Left ventricle myocardium inferior (tissue), 1 donor: Measurements from ENCODE around the gene GHRH. TPM values are rescaled to one million over a fixed set of nuclear protein-coding genes. Genes with fewer than 3 reads are reported as not detected.

Source experiments
- DNase-seq: peaks from one replicate; pipeline ENCODE4 v3.0.0-alpha.2; 2020
- H3K27ac ChIP-seq: fragments of 200-600 bp; replicated peaks from 2 replicates; pipeline ENCODE4 v1.8.0; 2021
- H3K27me3 ChIP-seq: fragments of 200-600 bp; 2 replicates; pipeline ENCODE4 v1.8.0; 2021; ENCODE audit warnings: low read depth
- H3K36me3 ChIP-seq: fragments of 200-600 bp; 2 replicates; pipeline ENCODE4 v1.8.0; 2021
- H3K4me1 ChIP-seq: fragments of 200-600 bp; 2 replicates; pipeline ENCODE4 v1.8.0; 2021
- H3K4me3 ChIP-seq: fragments of 200-600 bp; 2 replicates; pipeline ENCODE4 v1.8.0; 2021; ENCODE audit warnings: mild to moderate bottlenecking, moderate library complexity
- H3K9me3 ChIP-seq: fragments of 200-600 bp; replicated peaks from 2 replicates; pipeline ENCODE4 v1.8.0; 2021
- CTCF ChIP-seq: fragments of 200-600 bp; IDR thresholded peaks from 2 replicates; pipeline ENCODE4 v1.8.0; 2021; ENCODE audit warnings: antibody characterized with exemption, mild to moderate bottlenecking, borderline replicate concordance
- intact Hi-C: fragments of 100-400 bp; cut with micrococcal nuclease; formaldehyde crosslinking; loops from one replicate; pipeline ENCODE4 v1.11.0; 2022
- total RNA-seq: library from RNA; stranded (reverse); fragmentation: NEBNext Ultra II Directional; extraction: Animal tissue kit (Norgen Biotek cat#: 25700); gene quantifications from one replicate; pipeline ENCODE4 v1.2.1, GENCODE V29; 2021
- donor health status: DM: no; HTN: yes; CAD: no; lungs with severe emphysema.

Gene GHRH
- total RNA-seq, 1 donor from 2014 or later = 0.93 TPM

DNA sequence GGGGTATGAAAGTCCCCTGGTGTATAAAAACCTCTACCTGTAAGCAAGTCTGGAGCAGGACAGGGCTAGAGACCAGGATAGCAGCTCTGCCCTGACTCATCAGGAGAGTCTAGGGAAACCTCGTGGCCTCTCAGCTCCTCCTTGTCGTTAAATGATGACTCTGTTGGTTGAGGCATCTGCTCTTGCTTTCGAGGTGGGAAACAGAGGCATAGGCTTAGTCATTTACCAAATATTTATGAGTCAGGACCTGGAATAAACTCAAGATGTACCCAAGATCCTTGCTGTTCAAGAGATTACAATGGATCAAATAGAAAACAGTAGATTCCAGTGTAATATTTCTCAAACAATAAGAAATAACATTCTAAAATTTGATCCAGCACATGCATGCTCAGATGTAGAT is 33.4 kb upstream of the GHRH start:
- no peak overlapping the region for H3K4me3 ChIP-seq
- no peaks in the 10 kb centered on the region for H3K27me3 ChIP-seq
- no peak overlapping the region for H3K27ac ChIP-seq
- H3K36me3 ChIP-seq = peaks cover 27% of the 10 kb centered on the region
- TF ChIP-seq CTCF = no peak
- intact Hi-C loops = no loop called here
- peaks cover 67% of the 10 kb centered on the region for H3K4me1 ChIP-seq
- H3K9me3 ChIP-seq = peaks cover 9% of the 10 kb centered on the region
- DNase-seq = no peak

- H3K9me3 ChIP-seq = peaks cover 9% of the 10 kb centered on the region
- no peak for TF ChIP-seq CTCF
- H3K36me3 ChIP-seq = peaks cover 22% of the 10 kb centered on the region
- intact Hi-C loops = no loop called here
- no peak overlapping the region for H3K4me3 ChIP-seq
- peak overlapping the region; percentile 7 for H3K27ac ChIP-seq
- no peak for DNase-seq
- no peaks in the 10 kb centered on the region for H3K27me3 ChIP-seq
- H3K4me1 ChIP-seq = peaks cover 66% of the 10 kb centered on the region
These were observed 32.8 kb upstream of the GHRH start for GRCh38 chr20:37294262-37294981.

- intact Hi-C loops = no loop called here
- H3K27me3 ChIP-seq = no peaks in the 10 kb centered on the region
- H3K27ac ChIP-seq = no peak overlapping the region
- no peak overlapping the region for H3K4me3 ChIP-seq
- peaks cover 9% of the 10 kb centered on the region for H3K9me3 ChIP-seq
- DNase-seq = no peak
- H3K36me3 ChIP-seq = peaks cover 18% of the 10 kb centered on the region
- peaks cover 65% of the 10 kb centered on the region for H3K4me1 ChIP-seq
- no peak for TF ChIP-seq CTCF
These were observed 31.8 kb upstream of the GHRH start for GRCh38 chr20:37293301-37293943.

- Histone ChIP-seq H3K27me3 (no peaks in the 10 kb centered on the region), H3K4me3 (no peak overlapping the region), H3K27ac (no peak overlapping the region), H3K4me1 (peaks cover 50% of the 10 kb centered on the region), H3K9me3 (peaks cover 9% of the 10 kb centered on the region), H3K36me3 (peaks cover 18% of the 10 kb centered on the region)
- no peak for DNase-seq
- intact Hi-C loops = no loop called here
- no peak for TF ChIP-seq CTCF
These were observed 30.1 kb upstream of the GHRH start for GRCh38 chr20:37291724-37292126.

DNA sequence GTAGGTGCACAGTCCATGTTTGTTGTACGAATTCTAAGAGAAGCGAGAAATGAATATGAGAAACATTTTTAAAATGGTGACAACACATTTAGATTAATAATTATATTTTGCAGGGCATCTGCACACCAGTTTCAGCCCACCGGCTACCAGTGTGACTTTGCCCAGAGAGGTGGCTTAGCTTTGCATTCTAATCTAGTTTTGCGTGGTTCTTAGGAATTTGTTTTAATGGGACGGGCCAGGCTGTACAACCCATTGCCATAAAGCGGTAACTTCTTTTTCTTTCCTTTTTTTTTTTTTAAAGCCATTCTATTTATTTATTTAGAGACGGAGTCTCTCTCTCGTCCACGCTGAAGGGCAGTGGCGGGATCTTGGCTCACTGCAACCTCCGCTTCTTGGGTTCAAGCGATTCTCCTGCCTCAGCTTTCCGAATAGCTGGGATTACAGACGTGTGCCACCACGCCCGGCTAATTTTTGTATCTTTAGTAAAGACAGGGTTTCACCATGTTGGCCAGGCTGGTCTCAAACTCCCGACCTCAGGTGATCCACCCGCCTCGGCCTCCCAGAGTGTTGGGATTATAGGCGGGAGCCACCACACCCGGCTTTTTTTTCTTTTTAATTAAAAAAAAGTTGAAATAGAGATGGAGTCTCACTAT is 28.7 kb upstream of the GHRH start:
- DNase-seq = no peak
- peaks cover 9% of the 10 kb centered on the region for H3K9me3 ChIP-seq
- peaks cover 35% of the 10 kb centered on the region for H3K4me1 ChIP-seq
- intact Hi-C loops = no loop called here
- no peaks in the 10 kb centered on the region for H3K27me3 ChIP-seq
- peak overlapping the region; percentile 85 for H3K4me3 ChIP-seq
- peak overlapping the region; percentile 88 for H3K27ac ChIP-seq
- peaks cover 18% of the 10 kb centered on the region for H3K36me3 ChIP-seq
- no peak for TF ChIP-seq CTCF
